H1 (cell line): Measurements from ENCODE around the gene PALM2AKAP2. TPM values are rescaled to one million over a fixed set of nuclear protein-coding genes. Genes with fewer than 3 reads are reported as not detected.

Experiments used
- CTCF ChIA-PET: fragments of 300-600 bp; sonication (Branson Sonifier 250); formaldehyde crosslinking; loops from one replicate; lab custom pipeline; 2021; ENCODE audit not compliant: partially characterized antibody; lab: Charles Lee
- POLR2A ChIA-PET: fragments of 300-600 bp; sonication (Branson Sonifier 250); formaldehyde crosslinking; loops from one replicate; lab custom pipeline; 2021; ENCODE audit warnings: inconsistent platforms; ENCODE audit not compliant: partially characterized antibody; lab: Charles Lee
- DNase-seq, 2 experiments: peaks; one replicate each; pipeline versions ENCODE4 v3.0.0 to v3.0.0-alpha.2; 2010 to 2022; ENCODE audit warnings: low spot score in 2 of 2, low read depth in 1 of 2, mixed read lengths in 1 of 2
- FAIRE-seq: peaks from 2 replicates; lab custom pipeline; 2011; peaks lifted over from hg19 to GRCh38; lab: Jason Lieb, UNC
- H2AFZ ChIP-seq: 2 replicates; pipeline ENCODE4 v1.8.1; 2012; ENCODE audit warnings: low read length, inconsistent platforms
- H2AK5ac ChIP-seq: 2 replicates; pipeline ENCODE4 v1.6.1; 2013; ENCODE audit warnings: low read depth, low read length
- H2BK120ac ChIP-seq: replicated peaks from 2 replicates; pipeline ENCODE3; 2013; ENCODE audit warnings: low read depth, low read length, inconsistent platforms
- H2BK12ac ChIP-seq: 2 replicates; pipeline ENCODE4 v1.6.1; 2013; ENCODE audit warnings: low read depth, low read length
- H2BK15ac ChIP-seq: 2 replicates; pipeline ENCODE4 v1.6.1; 2013; ENCODE audit warnings: low read length
- H2BK20ac ChIP-seq: 2 replicates; pipeline ENCODE4 v1.6.1; 2013; ENCODE audit warnings: low read length
- H2BK5ac ChIP-seq: 2 replicates; pipeline ENCODE4 v1.6.1; 2013; ENCODE audit warnings: low read depth, low read length
- H3K14ac ChIP-seq: 2 replicates; pipeline ENCODE4 v1.6.1; 2013; ENCODE audit warnings: inconsistent platforms; ENCODE audit not compliant: insufficient read length
- H3K18ac ChIP-seq: 2 replicates; pipeline ENCODE4 v1.6.1; 2013; ENCODE audit warnings: low read length; ENCODE audit errors: extremely low read depth
- H3K23ac ChIP-seq: 2 replicates; pipeline ENCODE4 v1.6.1; 2013; ENCODE audit warnings: inconsistent platforms; ENCODE audit not compliant: insufficient read length
- H3K23me2 ChIP-seq: 2 replicates; pipeline ENCODE4 v1.6.1; 2013; ENCODE audit warnings: low read depth, low read length
- H3K27ac ChIP-seq: 2 replicates; pipeline ENCODE4 v1.6.1; 2011; ENCODE audit warnings: low read depth, low read length, inconsistent platforms
- H3K27me3 ChIP-seq, 4 experiments: replicated peaks in 1 of 4; 1 replicate in 1 of 4; 2 replicates in 3 of 4; pipeline versions ENCODE4 v1.6.1 to v1.8.1; 2011 to 2013; ENCODE audit warnings: low read length in 3 of 4, mild to moderate bottlenecking in 3 of 4, inconsistent platforms in 2 of 4, mixed read lengths in 2 of 4, moderate library complexity in 1 of 4; ENCODE audit not compliant: control insufficient read depth in 3 of 4, insufficient read depth in 3 of 4; ENCODE audit errors: extremely low read depth in 1 of 4
- H3K36me3 ChIP-seq, 4 experiments: 2 replicates each; pipeline versions ENCODE4 v1.6.1 to v1.8.1; 2011 to 2013; ENCODE audit warnings: mild to moderate bottlenecking in 4 of 4, low read length in 3 of 4, moderate library complexity in 2 of 4, control low read depth in 1 of 4, inconsistent platforms in 1 of 4; ENCODE audit not compliant: insufficient read depth in 4 of 4, control insufficient read depth in 2 of 4
- H3K4ac ChIP-seq: replicated peaks from 2 replicates; pipeline ENCODE3; 2013; ENCODE audit warnings: low read length, low read depth, mixed read lengths, inconsistent platforms; ENCODE audit not compliant: insufficient read length
- H3K4me1 ChIP-seq, 4 experiments: replicated peaks in 1 of 4; 1 replicate in 1 of 4; 2 replicates in 3 of 4; pipeline versions ENCODE4 v1.6.1 to v1.8.1; 2011 to 2013; ENCODE audit warnings: low read length in 3 of 4, inconsistent platforms in 2 of 4, mixed read lengths in 1 of 4; ENCODE audit not compliant: insufficient read depth in 4 of 4, control insufficient read depth in 3 of 4
- H3K4me2 ChIP-seq, 2 experiments: 2 replicates each; pipeline versions ENCODE4 v1.6.1 to v1.8.1; 2011 to 2013; ENCODE audit warnings: low read depth in 2 of 2, low read length in 2 of 2, control low read depth in 1 of 2, inconsistent platforms in 1 of 2, mild to moderate bottlenecking in 1 of 2; ENCODE audit not compliant: insufficient read depth in 1 of 2
- H3K4me3 ChIP-seq, 4 experiments: fragments of 200-600, 300-600 bp in 1 of 4; sonication (generic), shearing (Covaris generic), sonication (Bioruptor Twin) in 1 of 4; 2 replicates each; pipeline versions ENCODE4 v1.5.1 to v1.8.1; 2011 to 2016; ENCODE audit warnings: low read length in 4 of 4, low read depth in 3 of 4, control low read depth in 2 of 4, inconsistent platforms in 2 of 4, mild to moderate bottlenecking in 2 of 4, mixed read lengths in 1 of 4, moderate library complexity in 1 of 4; ENCODE audit not compliant: insufficient read depth in 2 of 4; ENCODE audit errors: extremely low read depth in 1 of 4
- H3K56ac ChIP-seq: replicated peaks from 2 replicates; pipeline ENCODE3; 2013; ENCODE audit warnings: low read depth, mild to moderate bottlenecking, mixed read lengths, low read length, inconsistent platforms; ENCODE audit not compliant: insufficient read length
- H3K79me1 ChIP-seq: 2 replicates; pipeline ENCODE4 v1.6.1; 2013; ENCODE audit warnings: low read depth, low read length, control low read depth
- H3K79me2 ChIP-seq, 2 experiments: 2 replicates each; pipeline versions ENCODE4 v1.6.1 to v1.8.1; 2012 to 2013; ENCODE audit warnings: low read length in 2 of 2, mild to moderate bottlenecking in 2 of 2, inconsistent platforms in 1 of 2; ENCODE audit not compliant: insufficient read depth in 2 of 2, control insufficient read depth in 1 of 2
- H3K9ac ChIP-seq, 4 experiments: replicated peaks in 1 of 4; 1 replicate in 1 of 4; 2 replicates in 3 of 4; pipeline versions ENCODE4 v1.6.1 to v1.8.1; 2011 to 2013; ENCODE audit warnings: low read depth in 3 of 4, low read length in 3 of 4, control low read depth in 2 of 4, mild to moderate bottlenecking in 2 of 4, moderate library complexity in 2 of 4, inconsistent platforms in 1 of 4; ENCODE audit errors: extremely low read depth in 1 of 4
- H3K9me3 ChIP-seq, 2 experiments: 2 replicates each; pipeline versions ENCODE4 v1.6.1 to v1.8.1; 2012 to 2013; ENCODE audit warnings: mild to moderate bottlenecking in 2 of 2, moderate library complexity in 2 of 2, control low read depth in 1 of 2, inconsistent platforms in 1 of 2, low read depth in 1 of 2, low read length in 1 of 2, mixed read lengths in 1 of 2; ENCODE audit not compliant: insufficient read depth in 2 of 2
- H4K20me1 ChIP-seq, 2 experiments: replicated peaks in 1 of 2; 2 replicates each; pipeline versions ENCODE3 to v1.8.1; 2011 to 2013; ENCODE audit warnings: inconsistent platforms in 2 of 2, low read length in 2 of 2, mild to moderate bottlenecking in 1 of 2; ENCODE audit not compliant: insufficient read depth in 2 of 2, control insufficient read depth in 1 of 2
- H4K5ac ChIP-seq: 2 replicates; pipeline ENCODE4 v1.6.1; 2013; ENCODE audit warnings: low read length, low read depth, mixed read lengths, inconsistent platforms; ENCODE audit not compliant: insufficient read length
- H4K8ac ChIP-seq: 2 replicates; pipeline ENCODE4 v1.8.0; 2013; ENCODE audit warnings: mild to moderate bottlenecking, moderate library complexity, low read length, inconsistent platforms; ENCODE audit not compliant: insufficient read depth; ENCODE audit errors: extremely low read depth
- H4K91ac ChIP-seq: replicated peaks from 2 replicates; pipeline ENCODE3; 2013; ENCODE audit warnings: low read length, mixed read lengths, inconsistent platforms; ENCODE audit not compliant: insufficient read length
- BACH1 ChIP-seq: IDR thresholded peaks from 2 replicates; pipeline ENCODE4 v1.6.1; 2012; ENCODE audit warnings: low read length, improper control_type of control experiment
- CBX5 ChIP-seq: fragments of 300-800, 300-1000 bp; sonication (generic); IDR thresholded peaks from 2 replicates; pipeline ENCODE4 v1.7.1; 2016; ENCODE audit warnings: antibody characterized with exemption, low read length, low read depth
- CEBPB ChIP-seq: IDR thresholded peaks from 2 replicates; pipeline ENCODE4 v1.6.1; 2012; ENCODE audit warnings: low read depth, low read length
- CHD1 ChIP-seq: IDR thresholded peaks from 2 replicates; pipeline ENCODE4 v1.6.1; 2012; ENCODE audit warnings: low read depth, low read length, improper control_type of control experiment
- CREB1 ChIP-seq: IDR thresholded peaks from 2 replicates; pipeline ENCODE4 v1.6.1; 2012; ENCODE audit warnings: inconsistent platforms
- CTBP2 ChIP-seq: IDR thresholded peaks from 2 replicates; pipeline ENCODE4 v1.7.0; 2011; ENCODE audit warnings: borderline replicate concordance, mild to moderate bottlenecking, moderate library complexity, mixed read lengths, low read length; ENCODE audit not compliant: insufficient read depth, insufficient read length
- EP300 ChIP-seq, 2 experiments: IDR thresholded peaks; 1 replicate in 1 of 2; 2 replicates in 1 of 2; pipeline ENCODE4 v1.6.1; 2011 to 2012; ENCODE audit warnings: low read depth in 2 of 2, low read length in 2 of 2, mild to moderate bottlenecking in 2 of 2, borderline replicate concordance in 1 of 2, inconsistent platforms in 1 of 2, moderate library complexity in 1 of 2
- EZH2 ChIP-seq: fragments of 200-600 bp; sonication (generic); IDR thresholded peaks from 2 replicates; pipeline ENCODE4 v1.7.1; 2012; ENCODE audit warnings: low read depth, mild to moderate bottlenecking, moderate library complexity, low read length, inconsistent platforms; ENCODE audit not compliant: severe bottlenecking
- HDAC6 ChIP-seq: IDR thresholded peaks from one replicate; pipeline ENCODE4 v1.7.1; 2012; ENCODE audit warnings: low read depth, mild to moderate bottlenecking, inconsistent platforms, low read length, moderate library complexity
- NRF1 ChIP-seq: IDR thresholded peaks from 2 replicates; pipeline ENCODE4 v1.6.1; 2011; ENCODE audit warnings: mild to moderate bottlenecking, low read depth, low read length, improper control_type of control experiment
- POLR2A ChIP-seq, 2 experiments: IDR thresholded peaks; 1 replicate in 1 of 2; 2 replicates in 1 of 2; pipeline ENCODE4 v1.6.1; 2011; ENCODE audit warnings: low read depth in 2 of 2, low read length in 2 of 2, mild to moderate bottlenecking in 2 of 2; ENCODE audit errors: control extremely low read depth in 1 of 2
- RNF2 ChIP-seq: fragments of 200-900, 300-1000 bp; sonication (generic); IDR thresholded peaks from 2 replicates; pipeline ENCODE4 v1.7.1; 2016; ENCODE audit warnings: borderline replicate concordance, low read depth, mild to moderate bottlenecking, antibody characterized with exemption, low read length; ENCODE audit not compliant: poor library complexity, severe bottlenecking; ENCODE audit errors: missing control alignments
- TEAD4 ChIP-seq: IDR thresholded peaks from 2 replicates; pipeline ENCODE4 v1.6.1; 2012; ENCODE audit warnings: low read depth, low read length, inconsistent platforms, mixed read lengths
- YY1 ChIP-seq: IDR thresholded peaks from 2 replicates; pipeline ENCODE4 v1.6.1; 2011; ENCODE audit warnings: low read depth, mild to moderate bottlenecking, low read length
- WGBS, 2 experiments: shearing (Covaris generic) in 1 of 2; methylation state at CpG; one replicate each; pipeline versions ENCODE4 v1.1.6 to v1.1.7; 2013 to 2015; ENCODE audit warnings: low lambda C conversion rate in 2 of 2, mixed read lengths in 2 of 2, inconsistent platforms in 1 of 2, low coverage in 1 of 2, missing lambda C conversion rate in 1 of 2; ENCODE audit not compliant: insufficient replicate concordance in 2 of 2, insufficient coverage in 1 of 2, insufficient read length in 1 of 2; ENCODE audit errors: extremely low coverage in 1 of 2, missing lambda C conversion rate in 1 of 2; 5-methylcytosine and 5-hydroxymethylcytosine counted together
- polyA plus RNA-seq, 7 experiments: library from polyadenylated mRNA; depleted of rRNA in 3 of 7; stranded (reverse) in 5 of 7; unstranded in 2 of 7; fragments of >200 nt in 5 of 7; fragments of 200-250 nt in 2 of 7; gene quantifications; 1 replicate in 5 of 7; 2 replicates in 1 of 7; 4 replicates in 1 of 7; pipeline versions ENCODE4 v1.2.1 to v1.2.3, GENCODE V29; 2011 to 2013; ENCODE audit warnings: missing spikeins in 2 of 7, mixed read lengths in 2 of 7
- total RNA-seq: library from RNA; stranded (reverse); fragmentation: NEBNext Ultra II Directional; extraction: Animal tissue kit (Norgen Biotek cat#: 25700); gene quantifications from 2 replicates; pipeline ENCODE4 v1.2.1, GENCODE V29; 2021

PALM2AKAP2 gene
- total and polyA plus RNA-seq, 2 of the 8 experiments (the other 6 are each of a cell fraction or from before 2014, with no cell fraction given) = 0.38 to 20.5 TPM

GRCh38 chr9:109776391-109776790, 3.6 kb upstream of the PALM2AKAP2 start:
- H2BK120ac ChIP-seq = no peak overlapping the region
- TF ChIP-seq NRF1 (no peak), CEBPB (no peak), YY1 (no peak), EZH2 (no peak), HDAC6 (no peak), POLR2A (IDR thresholded peaks at IDR 0.05; ENCODE audit: control extremely low read depth in 1 of 2, low read depth in 2 of 2, low read length in 2 of 2) (no peak), BACH1 (no peak), CTBP2 (no peak), EP300 (IDR thresholded peaks at IDR 0.05; ENCODE audit: borderline replicate concordance in 1 of 2, low read depth in 2 of 2, low read length in 2 of 2) (no peak), RNF2 (no peak), TEAD4 (no peak), CBX5 (no peak), CHD1 (no peak), CREB1 (no peak)
- H3K4ac ChIP-seq = no peak overlapping the region
- H2BK20ac ChIP-seq = no peak overlapping the region
- H2BK12ac ChIP-seq = no peak overlapping the region
- peaks cover 0 to 19% (median 12%) of the 10 kb centered on the region in 4 experiments; a peak in 6 of 7 replicates for H3K27me3 ChIP-seq
- no peak overlapping the region for H2AFZ ChIP-seq
- H3K23ac ChIP-seq = no peak overlapping the region
- ChIA-PET POLR2A (interaction anchor here (1.3 to 1.7 kb wide), 2 partner anchors 10 to 26 kb away, joined by 3 to 4 read pairs; no protein-coding TSS in a partner anchor), CTCF (interaction anchor here (1.3 kb wide), 1 partner anchor 164 kb away, joined by 3 read pairs; no protein-coding TSS in a partner anchor)
- peaks cover 8% of the 10 kb centered on the region for H3K23me2 ChIP-seq
- H4K5ac ChIP-seq = no peak overlapping the region
- H2BK15ac ChIP-seq = no peak overlapping the region
- no peak overlapping the region for H4K8ac ChIP-seq
- H4K91ac ChIP-seq = no peak overlapping the region
- no peak overlapping the region for H3K4me2 ChIP-seq
- H3K9me3 ChIP-seq = no peaks in the 10 kb centered on the region
- H2BK5ac ChIP-seq = no peak overlapping the region
- peaks cover 5 to 7% (median 5%) of the 10 kb centered on the region in 4 experiments; a peak in 5 of 7 replicates for H3K4me1 ChIP-seq
- no peak overlapping the region for H3K27ac ChIP-seq
- no peak overlapping the region for H3K18ac ChIP-seq
- H3K14ac ChIP-seq = no peak overlapping the region
- H3K79me2 ChIP-seq = no peaks in the 10 kb centered on the region
- H3K4me3 ChIP-seq = no peak overlapping the region
- no peak overlapping the region for H2AK5ac ChIP-seq
- DNase-seq = no peak
- no peak overlapping the region for H3K56ac ChIP-seq
- no peaks in the 10 kb centered on the region for H4K20me1 ChIP-seq
- FAIRE-seq = no peak
- H3K9ac ChIP-seq = no peak overlapping the region
- 93% methylated on average over 2 of the region's 2 CpGs; no CpG with 5 or more reads in 1 of the 2 experiments for WGBS, 2 experiments
- no peaks in the 10 kb centered on the region for H3K36me3 ChIP-seq
- H3K79me1 ChIP-seq = no peaks in the 10 kb centered on the region
